ENCODE data around the gene GABBR2. TPM values are rescaled to one million over a fixed set of nuclear protein-coding genes. Genes with fewer than 3 reads are reported as not detected.

GABBR2 gene
- total RNA-seq, 2 donors from 2014 or later, result not detected

DNA sequence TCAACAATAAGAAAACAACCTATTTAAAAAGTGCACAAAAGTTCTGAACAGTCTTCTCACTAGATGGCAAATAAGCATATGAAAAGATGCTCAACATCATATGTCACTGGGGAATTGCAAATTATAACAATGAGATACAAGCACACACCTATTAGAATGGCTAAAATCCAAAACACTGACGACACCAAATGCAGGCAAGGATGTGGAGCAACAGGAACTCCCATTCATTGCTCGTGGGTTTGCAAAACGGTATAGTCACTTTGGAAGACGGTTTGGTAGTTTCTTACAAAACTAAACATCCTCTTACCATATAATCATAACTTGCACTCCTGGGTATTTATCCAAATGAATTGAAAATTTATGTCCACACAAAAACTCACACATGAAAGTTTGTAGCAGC lies 352.4 kb downstream of the GABBR2 start:
- ATAC-seq (no peak), DNase-seq (ENCODE audit: low spot score in 2 of 2) (no peak)
- H3K9me3 Mint-ChIP-seq, result peaks cover 4 to 6% of the 10 kb centered on the region in 2 donors
- peaks cover 0 to 11% of the 10 kb centered on the region in 2 donors for H3K36me3 Mint-ChIP-seq
- H3K27ac Mint-ChIP-seq, result no peak overlapping the region

DNA sequence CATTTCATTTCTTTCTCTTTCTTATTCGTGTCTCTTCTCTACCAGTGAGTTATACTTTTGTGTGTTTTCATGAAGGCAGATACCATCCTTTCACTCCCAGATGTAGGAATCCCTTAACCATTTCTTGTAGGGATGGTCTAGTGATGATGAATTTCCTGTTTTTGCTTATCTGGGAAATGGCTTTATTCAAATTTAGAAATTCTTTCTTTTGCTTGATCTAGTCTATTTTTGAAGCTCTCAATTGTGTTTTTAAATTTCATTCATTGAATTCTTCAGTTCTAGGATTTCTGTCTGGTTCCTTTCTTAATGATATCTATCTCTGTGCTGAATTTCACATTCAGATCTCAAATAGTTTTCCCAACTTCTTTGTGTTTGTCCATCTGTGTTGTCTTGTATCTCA lies 357.4 kb downstream of the GABBR2 start:
- Mint-ChIP-seq H3K27ac (no peak overlapping the region), H3K36me3 (peaks cover 0 to 15% of the 10 kb centered on the region in 2 donors), H3K9me3 (peaks cover 7 to 11% of the 10 kb centered on the region in 2 donors)
- DNase-seq (ENCODE audit: low spot score in 2 of 2) (no peak), ATAC-seq (no peak)

GRCh38 chr9:98347642-98348041 lies 361.1 kb downstream of the GABBR2 start:
- DNase-seq (ENCODE audit: low spot score in 2 of 2) (no peak), ATAC-seq (no peak)
- H3K36me3 Mint-ChIP-seq, result peaks cover 0 to 15% of the 10 kb centered on the region in 2 donors
- no peak overlapping the region for H3K27ac Mint-ChIP-seq
- peaks cover 7 to 11% of the 10 kb centered on the region in 2 donors for H3K9me3 Mint-ChIP-seq

DNA sequence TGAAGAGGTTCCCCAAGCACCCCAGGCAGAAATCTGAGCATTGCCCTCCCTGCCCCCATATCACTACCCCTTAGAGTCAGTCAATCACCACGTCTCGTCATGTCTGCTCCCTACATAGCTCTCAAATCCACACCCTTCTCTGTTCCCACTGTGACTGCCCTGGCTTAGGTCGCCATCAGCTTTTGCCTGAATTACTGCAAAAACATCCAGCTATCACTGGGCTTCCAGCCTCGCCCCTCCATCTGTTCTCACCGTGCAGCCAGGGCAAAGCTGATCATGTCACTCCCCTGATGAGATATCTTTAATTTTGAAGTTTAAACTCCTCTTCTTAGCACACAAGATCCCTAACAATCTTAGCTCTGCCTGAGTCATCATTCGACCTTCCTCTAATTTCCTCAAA lies 363.7 kb downstream of the GABBR2 start:
- Mint-ChIP-seq H3K36me3 (no peaks in the 10 kb centered on the region), H3K27ac (no peak overlapping the region), H3K9me3 (no peaks in the 10 kb centered on the region)
- DNase-seq (ENCODE audit: low spot score in 2 of 2) (no peak), ATAC-seq (no peak)

DNA sequence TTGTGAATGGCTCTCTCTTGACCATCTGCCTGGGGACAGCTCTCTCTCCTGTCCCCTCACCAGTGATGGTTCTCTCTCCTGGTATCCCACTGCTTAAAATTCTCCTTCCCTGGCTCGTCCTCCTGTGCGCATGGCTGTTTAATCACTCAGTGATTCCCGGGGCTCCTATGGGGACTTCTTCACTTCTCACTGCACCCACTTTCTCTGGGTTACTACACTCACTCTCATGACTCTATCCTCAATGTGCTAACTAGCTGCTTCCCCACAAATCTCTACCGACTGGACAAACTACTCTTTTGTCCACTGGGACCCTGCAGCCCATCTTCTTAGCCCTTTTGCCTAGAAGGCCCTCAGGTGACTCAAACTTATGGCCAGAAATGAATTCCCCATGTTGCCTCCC lies 364.2 kb downstream of the GABBR2 start:
- Mint-ChIP-seq H3K9me3 (peaks cover 0 to 3% of the 10 kb centered on the region in 2 donors), H3K27ac (no peak overlapping the region), H3K36me3 (no peaks in the 10 kb centered on the region)
- DNase-seq (ENCODE audit: low spot score in 2 of 2), result no peak
- ATAC-seq, result no peak

DNA sequence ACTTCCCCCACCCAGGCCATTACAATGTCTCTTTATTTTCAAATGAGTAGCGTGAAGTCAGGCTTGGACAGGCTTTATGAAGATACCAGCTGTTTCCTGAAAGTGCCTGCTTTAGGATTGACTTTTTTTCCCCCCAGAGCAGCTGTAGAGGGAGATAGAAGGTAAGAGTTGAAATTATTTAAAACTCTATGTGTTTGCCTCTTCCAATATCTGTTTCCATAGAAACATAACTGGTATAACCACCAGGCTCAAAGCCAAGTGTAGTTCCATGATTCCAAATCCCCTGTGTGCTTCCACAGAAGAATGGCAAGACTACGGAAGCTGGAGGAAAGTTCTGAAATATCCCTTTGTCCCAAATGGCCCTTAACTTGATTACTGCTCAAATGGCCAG lies 365.9 kb downstream of the GABBR2 start:
- ATAC-seq (no peak), DNase-seq (ENCODE audit: low spot score in 2 of 2) (no peak)
- peaks cover 0 to 3% of the 10 kb centered on the region in 2 donors for H3K9me3 Mint-ChIP-seq
- H3K36me3 Mint-ChIP-seq, result no peaks in the 10 kb centered on the region
- no peak overlapping the region for H3K27ac Mint-ChIP-seq

DNA sequence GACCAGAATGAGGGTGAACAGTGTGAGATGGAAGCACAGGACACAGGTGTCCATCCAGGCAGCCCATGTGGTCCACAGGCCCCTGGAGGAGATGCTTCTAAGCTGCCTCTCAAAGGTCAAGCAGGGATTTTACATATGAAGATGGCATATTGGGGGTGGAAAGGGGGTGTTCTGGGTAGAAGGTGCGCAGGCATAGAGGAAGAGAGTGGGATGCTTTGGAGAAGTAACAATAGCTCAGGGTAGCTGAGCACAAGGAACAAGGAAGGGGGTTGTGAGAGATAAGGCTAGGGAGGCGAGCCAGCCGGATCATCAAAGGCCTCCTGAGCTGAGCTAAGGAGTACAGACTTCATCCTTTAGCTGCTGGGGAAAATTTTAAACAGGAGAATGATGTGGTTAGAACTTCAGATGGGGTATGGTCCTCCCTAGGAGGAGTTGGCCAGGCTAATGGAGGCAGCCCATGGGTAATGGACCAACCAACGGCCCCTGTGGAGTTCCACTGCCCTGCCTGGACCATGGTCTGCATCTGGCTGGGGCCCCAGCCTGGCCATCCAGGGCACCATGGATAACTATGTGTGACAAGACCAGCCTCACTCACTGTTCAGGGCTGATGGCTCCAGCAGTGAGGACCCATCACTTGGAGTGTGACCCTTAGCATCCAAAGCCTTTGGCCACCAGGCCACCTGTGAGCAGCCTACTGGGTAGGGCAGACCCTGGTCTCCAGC lies 366.5 kb downstream of the GABBR2 start:
- Mint-ChIP-seq H3K36me3 (no peaks in the 10 kb centered on the region), H3K9me3 (peaks cover 0 to 3% of the 10 kb centered on the region in 2 donors), H3K27ac (no peak overlapping the region)
- DNase-seq (ENCODE audit: low spot score in 2 of 2) (no peak), ATAC-seq (no peak)

DNA sequence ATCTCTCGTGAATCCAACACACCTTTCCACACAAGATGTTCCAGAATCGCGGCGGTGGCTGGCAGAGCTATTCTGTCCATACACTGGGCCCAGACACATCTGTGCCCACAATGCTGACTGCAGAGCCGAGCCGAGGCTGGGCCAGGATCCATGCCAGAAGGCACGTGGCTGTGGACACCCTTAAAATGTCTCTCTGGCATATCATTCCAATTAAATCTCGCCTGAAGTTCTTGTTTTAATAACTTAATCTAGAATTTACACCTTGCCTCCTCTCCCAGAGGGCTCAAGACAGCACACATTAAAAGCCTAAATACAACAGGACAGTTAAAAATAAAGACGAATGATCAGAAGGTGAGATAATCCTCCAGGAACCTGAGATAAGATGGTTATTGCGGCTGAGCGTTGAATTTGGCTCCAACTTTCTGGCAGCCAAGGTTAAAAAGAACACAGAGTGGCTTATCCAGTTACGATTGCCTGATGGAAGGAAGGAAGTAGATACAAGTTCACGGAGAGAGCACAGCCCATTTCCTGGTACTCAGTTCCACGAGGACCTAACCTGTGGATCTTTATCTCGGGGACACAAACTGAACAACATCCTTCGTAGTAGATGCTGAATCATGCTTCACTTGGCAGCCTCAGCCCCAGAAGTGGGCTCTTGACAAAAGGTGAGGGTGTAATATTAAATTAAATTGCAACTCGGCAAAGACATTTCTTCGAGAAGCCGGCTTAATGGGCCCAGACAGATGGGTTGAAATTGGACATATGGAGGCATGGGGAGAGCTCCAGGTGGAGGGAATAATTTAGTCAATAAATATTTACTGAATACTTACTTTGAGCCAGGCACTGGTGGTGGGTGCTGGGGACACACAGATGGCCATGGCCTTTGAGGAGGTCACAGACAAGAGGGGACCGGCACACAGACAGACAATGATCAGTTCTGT lies 367.3 kb downstream of the GABBR2 start:
- H3K36me3 Mint-ChIP-seq, result no peaks in the 10 kb centered on the region
- H3K27ac Mint-ChIP-seq, result no peak overlapping the region
- peaks cover 0 to 3% of the 10 kb centered on the region in 2 donors for H3K9me3 Mint-ChIP-seq
- ATAC-seq (no peak), DNase-seq (ENCODE audit: low spot score in 2 of 2) (no peak)

- Mint-ChIP-seq H3K9me3 (peaks cover 0 to 3% of the 10 kb centered on the region in 2 donors), H3K36me3 (no peaks in the 10 kb centered on the region), H3K27ac (no peak overlapping the region)
- DNase-seq (ENCODE audit: low spot score in 2 of 2) (no peak), ATAC-seq (no peak)
These were observed 368.5 kb downstream of the GABBR2 start for GRCh38 chr9:98339987-98340800.

GRCh38 chr9:98335661-98336060 lies 373.1 kb downstream of the GABBR2 start:
- no peak overlapping the region for H3K27ac Mint-ChIP-seq
- peaks cover 0 to 3% of the 10 kb centered on the region in 2 donors for H3K9me3 Mint-ChIP-seq
- no peaks in the 10 kb centered on the region for H3K36me3 Mint-ChIP-seq
- DNase-seq (ENCODE audit: low spot score in 2 of 2) (no peak), ATAC-seq (no peak)

GRCh38 chr9:98334796-98335195 lies 373.9 kb downstream of the GABBR2 start:
- DNase-seq (ENCODE audit: low spot score in 2 of 2), result no peak
- ATAC-seq, result no peak
- Mint-ChIP-seq H3K27ac (peak overlapping the region in 1 of 2 donors; percentile 44), H3K36me3 (no peaks in the 10 kb centered on the region), H3K9me3 (peaks cover 0 to 1% of the 10 kb centered on the region in 2 donors)

DNA sequence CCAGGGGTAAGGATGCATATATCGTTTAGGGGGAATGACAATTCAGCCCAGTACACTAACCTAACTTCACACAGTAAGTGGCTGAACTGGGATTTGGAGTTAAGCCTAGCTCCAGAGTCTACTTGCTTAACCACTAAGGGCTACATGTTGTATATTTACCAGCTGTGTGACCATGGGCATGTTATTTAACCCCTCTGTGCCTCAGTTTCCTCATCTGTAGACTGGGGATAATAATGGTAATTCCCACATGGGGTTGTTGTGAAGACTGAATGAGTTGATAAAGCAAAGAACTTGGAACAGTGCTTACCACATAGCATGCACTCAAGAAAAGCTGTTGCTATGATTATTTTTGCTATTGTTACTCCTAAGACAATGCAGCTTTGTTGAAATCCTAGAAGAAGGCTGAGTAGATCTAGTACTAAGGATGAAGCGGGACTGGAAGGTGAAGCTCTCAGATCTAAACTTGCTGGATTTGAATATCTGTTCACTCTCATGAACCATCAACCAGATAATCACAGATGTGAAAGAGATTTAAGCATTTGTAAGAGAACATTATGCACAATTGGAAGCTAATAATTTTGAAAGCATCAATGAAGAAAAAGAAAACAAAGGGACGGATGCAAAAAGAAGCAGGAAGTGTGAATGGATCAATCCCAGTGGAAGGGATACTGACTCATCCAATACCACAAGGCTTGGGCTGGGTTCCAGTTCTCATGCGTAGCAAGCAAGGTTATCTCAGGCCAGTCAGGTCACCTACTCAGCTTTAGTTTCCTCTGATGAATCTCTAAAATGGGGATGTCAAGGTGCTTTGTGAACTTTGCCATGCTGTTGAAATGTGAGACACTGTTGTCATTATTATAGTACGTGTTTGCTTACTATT lies 374.8 kb downstream of the GABBR2 start:
- H3K9me3 Mint-ChIP-seq, result no peaks in the 10 kb centered on the region
- H3K36me3 Mint-ChIP-seq, result no peaks in the 10 kb centered on the region
- ATAC-seq (no peak), DNase-seq (ENCODE audit: low spot score in 2 of 2) (no peak)
- no peak overlapping the region for H3K27ac Mint-ChIP-seq

- Mint-ChIP-seq H3K36me3 (no peaks in the 10 kb centered on the region), H3K27ac (no peak overlapping the region), H3K9me3 (no peaks in the 10 kb centered on the region)
- no peak for ATAC-seq
- DNase-seq (ENCODE audit: low spot score in 2 of 2), result no peak
These were observed 376.3 kb downstream of the GABBR2 start for GRCh38 chr9:98332405-98332831.

DNA sequence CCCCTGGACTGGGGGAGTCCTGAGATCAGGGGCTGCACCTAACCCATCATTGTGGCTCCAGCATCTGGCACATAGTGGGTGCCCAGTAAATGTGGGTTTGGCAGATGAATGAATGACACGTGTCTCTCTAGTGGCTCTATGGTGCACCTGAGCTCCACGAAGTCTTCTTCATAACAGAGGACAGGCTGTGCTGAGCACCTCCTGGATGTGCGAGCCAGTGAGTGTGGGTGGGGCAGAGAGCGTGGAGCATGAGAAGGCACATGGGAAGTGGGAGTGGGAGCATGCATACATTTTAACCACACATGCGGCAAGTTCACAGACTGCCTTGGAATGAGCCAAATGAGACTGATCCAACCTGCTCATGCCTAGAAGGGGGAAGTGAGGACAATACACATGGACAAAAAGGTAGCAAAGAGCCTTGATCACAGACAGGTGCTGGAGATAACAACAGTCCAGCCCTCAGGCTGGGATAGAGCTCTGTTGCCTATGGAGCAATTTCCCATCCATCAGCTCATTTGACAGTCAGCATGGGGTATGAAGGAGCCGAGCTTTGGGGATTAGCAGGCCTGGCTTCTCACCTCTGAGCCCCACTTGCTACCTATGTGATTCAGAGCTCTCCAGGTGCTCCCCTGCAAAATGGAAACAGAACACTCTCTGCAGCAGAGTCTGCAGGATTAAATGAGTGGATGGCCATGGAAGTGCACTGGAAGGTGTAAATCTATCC lies 377.0 kb downstream of the GABBR2 start:
- Mint-ChIP-seq H3K9me3 (no peaks in the 10 kb centered on the region), H3K36me3 (no peaks in the 10 kb centered on the region), H3K27ac (no peak overlapping the region)
- ATAC-seq, result no peak
- no peak for DNase-seq (ENCODE audit: low spot score in 2 of 2)

GRCh38 chr9:98330831-98331230 lies 377.9 kb downstream of the GABBR2 start:
- no peak overlapping the region for H3K27ac Mint-ChIP-seq
- no peak for ATAC-seq
- no peak for DNase-seq (ENCODE audit: low spot score in 2 of 2)
- H3K36me3 Mint-ChIP-seq, result no peaks in the 10 kb centered on the region
- no peaks in the 10 kb centered on the region for H3K9me3 Mint-ChIP-seq
